Measurements from ENCODE around the gene DDR2.

DNA sequence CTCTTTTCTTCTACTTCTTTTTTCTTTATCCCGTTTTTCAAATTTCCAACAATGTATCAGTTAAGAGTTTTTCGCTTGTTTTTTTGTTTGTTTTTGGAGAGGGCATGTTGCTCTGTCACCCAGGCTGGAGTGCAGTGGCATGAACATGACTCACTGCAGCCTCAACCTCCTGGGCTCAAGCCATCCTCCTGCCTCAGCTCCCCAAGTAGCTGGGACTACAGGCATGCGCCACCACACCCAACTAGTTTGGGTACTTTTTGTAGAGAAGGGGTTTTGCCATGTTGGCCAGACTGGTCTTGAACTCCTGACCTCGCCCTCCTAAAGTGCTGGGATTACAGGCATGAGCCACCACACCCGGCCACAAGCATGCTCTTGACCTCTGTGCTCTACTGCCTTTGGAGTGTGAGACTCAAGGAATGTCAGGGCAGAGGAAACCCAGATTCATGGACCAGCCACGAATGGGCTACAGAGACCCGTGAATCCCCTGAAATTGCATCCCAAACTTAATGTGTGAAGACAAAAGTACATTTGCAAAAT, 93.1 kb downstream of the DDR2 start:
- TF ChIP-seq, protein P1, sequence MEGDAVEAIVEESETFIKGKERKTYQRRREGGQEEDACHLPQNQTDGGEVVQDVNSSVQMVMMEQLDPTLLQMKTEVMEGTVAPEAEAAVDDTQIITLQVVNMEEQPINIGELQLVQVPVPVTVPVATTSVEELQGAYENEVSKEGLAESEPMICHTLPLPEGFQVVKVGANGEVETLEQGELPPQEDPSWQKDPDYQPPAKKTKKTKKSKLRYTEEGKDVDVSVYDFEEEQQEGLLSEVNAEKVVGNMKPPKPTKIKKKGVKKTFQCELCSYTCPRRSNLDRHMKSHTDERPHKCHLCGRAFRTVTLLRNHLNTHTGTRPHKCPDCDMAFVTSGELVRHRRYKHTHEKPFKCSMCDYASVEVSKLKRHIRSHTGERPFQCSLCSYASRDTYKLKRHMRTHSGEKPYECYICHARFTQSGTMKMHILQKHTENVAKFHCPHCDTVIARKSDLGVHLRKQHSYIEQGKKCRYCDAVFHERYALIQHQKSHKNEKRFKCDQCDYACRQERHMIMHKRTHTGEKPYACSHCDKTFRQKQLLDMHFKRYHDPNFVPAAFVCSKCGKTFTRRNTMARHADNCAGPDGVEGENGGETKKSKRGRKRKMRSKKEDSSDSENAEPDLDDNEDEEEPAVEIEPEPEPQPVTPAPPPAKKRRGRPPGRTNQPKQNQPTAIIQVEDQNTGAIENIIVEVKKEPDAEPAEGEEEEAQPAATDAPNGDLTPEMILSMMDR (IDR thresholded peaks at IDR 0.05), result no peak
- TF ChIP-seq POLR2A (IDR thresholded peaks at IDR 0.05), result no peak
- TF ChIP-seq EP300 (IDR thresholded peaks at IDR 0.05), result no peak
